Measurements from ENCODE around the gene IMPG2.

IMPG2 gene

DNA sequence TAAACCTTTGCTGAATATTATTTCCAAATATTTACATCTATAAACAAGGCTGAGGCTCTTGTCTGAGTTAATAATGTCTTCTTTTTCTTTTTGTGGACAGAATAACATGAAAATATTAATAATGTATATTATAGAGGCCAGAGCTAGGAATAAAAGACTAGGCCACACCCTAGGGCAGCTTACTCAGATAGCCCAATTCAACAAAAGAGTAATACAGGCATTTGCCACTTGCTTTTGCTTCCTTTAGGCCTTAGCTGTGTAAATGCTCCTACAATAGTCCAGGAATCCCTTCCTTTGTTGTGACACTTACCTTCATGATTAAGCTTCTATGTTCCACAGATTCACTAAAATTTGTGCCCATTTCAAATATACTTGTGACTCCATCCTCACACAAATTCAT lies 16.5 kb downstream of the IMPG2 start:
- H3K27me3 ChIP-seq (ENCODE audit: insufficient read depth, low read depth, severe bottlenecking), result no peaks in the 10 kb centered on the region
- H3K27ac ChIP-seq, result no peak overlapping the region
- TF ChIP-seq, protein P1, sequence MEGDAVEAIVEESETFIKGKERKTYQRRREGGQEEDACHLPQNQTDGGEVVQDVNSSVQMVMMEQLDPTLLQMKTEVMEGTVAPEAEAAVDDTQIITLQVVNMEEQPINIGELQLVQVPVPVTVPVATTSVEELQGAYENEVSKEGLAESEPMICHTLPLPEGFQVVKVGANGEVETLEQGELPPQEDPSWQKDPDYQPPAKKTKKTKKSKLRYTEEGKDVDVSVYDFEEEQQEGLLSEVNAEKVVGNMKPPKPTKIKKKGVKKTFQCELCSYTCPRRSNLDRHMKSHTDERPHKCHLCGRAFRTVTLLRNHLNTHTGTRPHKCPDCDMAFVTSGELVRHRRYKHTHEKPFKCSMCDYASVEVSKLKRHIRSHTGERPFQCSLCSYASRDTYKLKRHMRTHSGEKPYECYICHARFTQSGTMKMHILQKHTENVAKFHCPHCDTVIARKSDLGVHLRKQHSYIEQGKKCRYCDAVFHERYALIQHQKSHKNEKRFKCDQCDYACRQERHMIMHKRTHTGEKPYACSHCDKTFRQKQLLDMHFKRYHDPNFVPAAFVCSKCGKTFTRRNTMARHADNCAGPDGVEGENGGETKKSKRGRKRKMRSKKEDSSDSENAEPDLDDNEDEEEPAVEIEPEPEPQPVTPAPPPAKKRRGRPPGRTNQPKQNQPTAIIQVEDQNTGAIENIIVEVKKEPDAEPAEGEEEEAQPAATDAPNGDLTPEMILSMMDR (IDR thresholded peaks at IDR 0.05; ENCODE audit: low read depth, low read length), result no peak
- H3K9me3 ChIP-seq (ENCODE audit: severe bottlenecking), result peaks cover 22% of the 10 kb centered on the region
- no peak overlapping the region for H3K4me3 ChIP-seq (ENCODE audit: low read depth, low read length)
- H3K36me3 ChIP-seq, result peaks cover 100% of the 10 kb centered on the region
- no peak for DNase-seq

DNA sequence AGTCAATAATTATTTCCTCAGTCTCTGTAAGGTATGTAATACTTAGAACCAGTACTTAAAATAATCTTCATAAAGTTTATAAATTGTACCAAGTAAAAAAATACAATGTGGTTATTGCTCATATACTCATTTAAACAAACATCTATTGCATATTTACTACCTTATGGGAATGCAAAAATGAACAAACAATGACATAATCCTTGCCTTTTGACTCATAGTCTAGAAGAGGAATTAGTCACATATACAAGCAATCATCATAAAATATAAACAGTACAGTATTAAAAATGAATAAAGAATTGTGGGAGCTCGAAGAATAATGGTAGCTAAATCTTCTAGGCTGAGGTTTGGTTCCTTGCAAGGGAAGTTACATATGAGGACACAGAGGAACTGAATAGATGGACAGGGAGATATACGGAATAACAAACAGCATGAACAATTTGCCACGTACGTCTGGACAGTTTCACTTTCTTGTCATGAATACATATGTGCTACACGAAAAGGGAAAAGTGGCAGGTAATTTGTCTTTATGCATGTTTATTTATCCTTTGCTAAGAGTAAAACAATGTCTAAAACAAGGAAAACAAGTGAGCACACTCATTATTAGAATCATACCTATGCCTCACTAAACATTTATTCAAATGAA lies 17.2 kb downstream of the IMPG2 start:
- peaks cover 24% of the 10 kb centered on the region for H3K9me3 ChIP-seq (ENCODE audit: severe bottlenecking)
- H3K4me3 ChIP-seq (ENCODE audit: low read depth, low read length), result no peak overlapping the region
- TF ChIP-seq, protein P1 (IDR thresholded peaks at IDR 0.05; ENCODE audit: low read depth, low read length), result no peak
- H3K27ac ChIP-seq, result no peak overlapping the region
- H3K36me3 ChIP-seq, result peaks cover 100% of the 10 kb centered on the region
- no peaks in the 10 kb centered on the region for H3K27me3 ChIP-seq (ENCODE audit: insufficient read depth, low read depth, severe bottlenecking)
- no peak for DNase-seq

DNA sequence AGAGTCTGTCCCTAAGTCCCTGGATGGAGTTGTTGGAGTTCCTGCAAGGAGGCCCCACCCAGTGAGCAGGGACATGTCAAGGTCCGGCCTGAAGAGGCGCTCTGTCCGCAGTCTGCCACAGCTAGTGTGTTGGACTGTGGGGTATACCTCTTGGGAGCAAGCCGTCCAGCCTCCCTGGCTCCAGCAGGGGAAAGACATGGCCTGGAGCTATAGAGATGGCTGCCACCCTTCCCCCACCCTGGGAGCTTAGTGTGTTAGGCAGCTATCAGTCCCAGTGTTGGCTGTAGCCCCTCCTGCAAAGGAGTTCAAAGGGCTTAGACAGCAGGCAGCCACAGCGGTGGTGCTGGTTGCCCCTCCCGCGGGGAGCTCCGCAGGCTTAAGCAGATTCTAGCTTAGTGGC lies 20.3 kb downstream of the IMPG2 start:
- Histone ChIP-seq H3K9me3 (ENCODE audit: severe bottlenecking) (peaks cover 21% of the 10 kb centered on the region), H3K27ac (no peak overlapping the region), H3K36me3 (peaks cover 83% of the 10 kb centered on the region), H3K27me3 (ENCODE audit: insufficient read depth, low read depth, severe bottlenecking) (no peaks in the 10 kb centered on the region), H3K4me3 (ENCODE audit: low read depth, low read length) (no peak overlapping the region)
- TF ChIP-seq, protein P1 (IDR thresholded peaks at IDR 0.05; ENCODE audit: low read depth, low read length), result no peak
- DNase-seq, result no peak

DNA sequence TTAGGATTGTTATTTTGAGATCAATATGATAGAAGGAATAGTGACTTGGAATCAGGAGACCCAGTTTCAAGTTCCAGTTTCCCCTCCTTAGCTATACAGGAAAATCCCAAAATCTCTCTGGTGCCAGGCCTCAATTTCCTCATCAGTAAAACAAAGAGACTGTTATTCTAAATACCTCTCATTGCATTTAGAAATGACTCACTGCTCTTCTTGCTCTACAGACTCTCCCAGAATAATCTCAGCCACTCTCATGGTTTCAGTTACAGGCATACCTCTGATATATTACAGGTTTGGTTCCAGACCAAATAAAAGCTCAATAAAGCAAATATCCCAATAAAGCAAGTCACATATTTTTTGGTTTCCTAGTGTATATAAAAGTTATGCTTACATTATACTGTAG lies 28.3 kb downstream of the IMPG2 start:
- peaks cover 3% of the 10 kb centered on the region for H3K9me3 ChIP-seq (ENCODE audit: severe bottlenecking)
- no peak overlapping the region for H3K27ac ChIP-seq
- TF ChIP-seq, protein P1 (IDR thresholded peaks at IDR 0.05; ENCODE audit: low read depth, low read length), result no peak

DNA sequence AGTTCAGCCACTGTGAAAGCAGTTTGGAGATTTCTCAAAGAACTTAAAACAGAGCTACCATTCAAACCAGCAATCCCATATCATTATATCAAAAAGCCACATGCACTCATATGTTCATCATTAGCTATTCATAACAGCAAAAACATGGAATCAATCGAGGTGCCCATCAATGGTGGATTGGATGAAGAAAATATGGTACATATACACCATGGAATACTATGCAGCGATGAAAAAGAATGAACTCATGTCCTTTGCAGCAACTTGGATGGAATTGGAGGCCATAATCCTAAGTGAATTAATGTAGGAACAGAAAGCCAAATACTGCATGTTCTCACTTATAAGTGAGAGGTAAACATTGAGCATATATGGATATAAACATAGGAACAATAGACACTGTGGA lies 32.1 kb downstream of the IMPG2 start:
- H3K27ac ChIP-seq, result no peak overlapping the region
- H3K27me3 ChIP-seq (ENCODE audit: insufficient read depth, low read depth, severe bottlenecking), result no peaks in the 10 kb centered on the region
- no peak overlapping the region for H3K4me3 ChIP-seq (ENCODE audit: low read depth, low read length)
- TF ChIP-seq, protein P1 (IDR thresholded peaks at IDR 0.05; ENCODE audit: low read depth, low read length), result no peak
- DNase-seq, result no peak
- no peaks in the 10 kb centered on the region for H3K9me3 ChIP-seq (ENCODE audit: severe bottlenecking)
- H3K36me3 ChIP-seq, result peaks cover 95% of the 10 kb centered on the region

More for the DNA sequence above, 28.3 kb downstream of the IMPG2 start:
- Histone ChIP-seq H3K4me3 (ENCODE audit: low read depth, low read length) (no peak overlapping the region), H3K36me3 (peaks cover 79% of the 10 kb centered on the region), H3K27me3 (ENCODE audit: insufficient read depth, low read depth, severe bottlenecking) (no peaks in the 10 kb centered on the region)
- DNase-seq, result no peak

DNA sequence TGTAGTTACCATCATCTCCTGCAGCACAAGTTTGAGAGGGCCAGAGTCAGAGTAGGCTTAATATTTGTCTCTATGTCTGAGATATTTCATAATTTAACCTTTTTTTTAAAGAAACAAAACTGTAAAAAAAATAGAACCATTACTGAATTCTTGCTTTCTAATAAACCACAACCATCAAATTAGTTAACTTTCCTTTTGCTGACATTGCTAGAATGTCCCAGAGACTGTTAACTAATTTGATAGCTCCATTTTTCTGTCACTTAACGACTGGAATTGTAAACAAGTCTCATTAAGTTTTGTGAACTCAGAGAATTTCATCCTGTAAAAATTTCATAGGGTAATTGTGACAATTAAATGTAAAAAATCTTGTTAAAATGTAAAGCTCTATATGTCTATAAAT lies 35.6 kb downstream of the IMPG2 start:
- Histone ChIP-seq H3K9me3 (ENCODE audit: severe bottlenecking) (no peaks in the 10 kb centered on the region), H3K36me3 (peaks cover 80% of the 10 kb centered on the region), H3K4me3 (ENCODE audit: low read depth, low read length) (no peak overlapping the region), H3K27ac (no peak overlapping the region), H3K27me3 (ENCODE audit: insufficient read depth, low read depth, severe bottlenecking) (no peaks in the 10 kb centered on the region)
- DNase-seq, result no peak
- TF ChIP-seq, protein P1 (IDR thresholded peaks at IDR 0.05; ENCODE audit: low read depth, low read length), result no peak
